Measurements from ENCODE around the gene KCNK1.

KCNK1 gene

GRCh38 chr1:233689017-233689747 is 75.3 kb downstream of the KCNK1 start:
- TF ChIP-seq CTCF (IDR thresholded peaks at IDR 0.05), result no peak
- no peak overlapping the region for H3K27ac ChIP-seq

- H3K27ac ChIP-seq, result no peak overlapping the region
- no peak for TF ChIP-seq CTCF (IDR thresholded peaks at IDR 0.05)
- TF ChIP-seq ZFX (IDR thresholded peaks at IDR 0.05; ENCODE audit: borderline replicate concordance), result no peak
These were observed 75.9 kb downstream of the KCNK1 start for GRCh38 chr1:233689748-233690254.

- TF ChIP-seq ZFX (IDR thresholded peaks at IDR 0.05; ENCODE audit: borderline replicate concordance), result no peak
- TF ChIP-seq CTCF (IDR thresholded peaks at IDR 0.05), result no peak
- H3K27ac ChIP-seq, result no peak overlapping the region
These were observed 82.0 kb downstream of the KCNK1 start for GRCh38 chr1:233695901-233696300.

GRCh38 chr1:233700338-233700737 is 86.4 kb downstream of the KCNK1 start:
- H3K27ac ChIP-seq, result no peak overlapping the region
- TF ChIP-seq CTCF (IDR thresholded peaks at IDR 0.05) (no peak), ZFX (IDR thresholded peaks at IDR 0.05; ENCODE audit: borderline replicate concordance) (no peak)

GRCh38 chr1:233704170-233704897 is 90.4 kb downstream of the KCNK1 start:
- H3K27ac ChIP-seq, result no peak overlapping the region
- TF ChIP-seq CTCF (IDR thresholded peaks at IDR 0.05) (no peak), ZFX (IDR thresholded peaks at IDR 0.05; ENCODE audit: borderline replicate concordance) (no peak)

- no peak overlapping the region for H3K27ac ChIP-seq
- TF ChIP-seq CTCF (IDR thresholded peaks at IDR 0.05) (no peak), ZFX (IDR thresholded peaks at IDR 0.05; ENCODE audit: borderline replicate concordance) (no peak)
These were observed 91.2 kb downstream of the KCNK1 start for GRCh38 chr1:233704898-233705723.
